OCI-LY1 (cell line): Measurements from ENCODE around the gene AIRE.

Experiments used
- H2AFZ ChIP-seq: fragments of 200-600 bp; sonication (generic), shearing (Covaris generic); 2 replicates; pipeline ENCODE4 v1.6.0; 2014; ENCODE audit warnings: antibody characterized with exemption, mild to moderate bottlenecking, low read length
- H3F3A ChIP-seq: fragments of 200-600 bp; sonication (generic), shearing (Covaris generic); 2 replicates; pipeline ENCODE4 v1.6.0; 2014; ENCODE audit warnings: mild to moderate bottlenecking, antibody characterized with exemption, low read length, moderate library complexity; ENCODE audit not compliant: insufficient read depth
- H3K27ac ChIP-seq: fragments of 200-600 bp; sonication (generic); 2 replicates; pipeline ENCODE4 v1.5.1; 2014; ENCODE audit warnings: low read length, mixed run types, mild to moderate bottlenecking, low read depth; ENCODE audit not compliant: poor library complexity, severe bottlenecking
- H3K27me3 ChIP-seq: fragments of 200-600 bp; sonication (generic); 2 replicates; pipeline ENCODE4 v1.6.0; 2014; ENCODE audit warnings: antibody characterized with exemption, mild to moderate bottlenecking, low read length, moderate library complexity; ENCODE audit not compliant: insufficient read depth
- H3K36me3 ChIP-seq: fragments of 200-600 bp; sonication (generic); 2 replicates; pipeline ENCODE4 v1.6.1; 2014; ENCODE audit warnings: mild to moderate bottlenecking, antibody characterized with exemption, low read length, moderate library complexity, mixed read lengths; ENCODE audit not compliant: insufficient read depth
- H3K4me1 ChIP-seq: fragments of 200-600 bp; sonication (generic); 2 replicates; pipeline ENCODE4 v1.5.1; 2014; ENCODE audit warnings: mild to moderate bottlenecking, low read length, moderate library complexity; ENCODE audit not compliant: insufficient read depth, severe bottlenecking
- H3K4me2 ChIP-seq: fragments of 200-600 bp; sonication (generic), shearing (Covaris generic); 2 replicates; pipeline ENCODE4 v1.6.1; 2014; ENCODE audit warnings: low read length
- H3K4me3 ChIP-seq: fragments of 200-600 bp; sonication (generic); 2 replicates; pipeline ENCODE4 v1.5.1; 2014; ENCODE audit warnings: low read length, low read depth, mild to moderate bottlenecking, mixed read lengths; ENCODE audit not compliant: poor library complexity, severe bottlenecking
- H3K79me2 ChIP-seq: fragments of 200-600 bp; shearing (Covaris generic); 2 replicates; pipeline ENCODE4 v1.6.1; 2016; ENCODE audit warnings: mixed run types, low read length, mixed read lengths; ENCODE audit not compliant: insufficient read depth
- H3K9ac ChIP-seq: fragments of 200-600 bp; sonication (generic), shearing (Covaris generic); 2 replicates; pipeline ENCODE4 v1.6.1; 2014; ENCODE audit warnings: mild to moderate bottlenecking, low read length, mixed read lengths
- H3K9me2 ChIP-seq: fragments of 200-600 bp; sonication (generic), shearing (Covaris generic); 2 replicates; pipeline ENCODE4 v1.6.1; 2014; ENCODE audit warnings: low read depth, mild to moderate bottlenecking, low read length, mixed read lengths
- H3K9me3 ChIP-seq: fragments of 200-600 bp; shearing (Covaris generic); 2 replicates; pipeline ENCODE4 v1.6.1; 2014; ENCODE audit warnings: low read length, mixed read lengths
- H4K20me1 ChIP-seq: fragments of 200-600 bp; sonication (generic), shearing (Covaris generic); 2 replicates; pipeline ENCODE4 v1.6.0; 2016; ENCODE audit warnings: mild to moderate bottlenecking, low read length; ENCODE audit not compliant: insufficient read depth
- EZH2 ChIP-seq: fragments of 200-600 bp; sonication (generic), shearing (Covaris generic); IDR thresholded peaks from 2 replicates; pipeline ENCODE4 v1.8.0; 2017; ENCODE audit warnings: borderline replicate concordance, mixed run types, mild to moderate bottlenecking, antibody characterized with exemption, low read length, moderate library complexity, mixed read lengths
- TF ChIP-seq, protein P1 (sequence below): fragments of 200-600 bp; sonication (generic), shearing (Covaris generic); IDR thresholded peaks from 2 replicates; pipeline ENCODE4 v1.5.1; 2017; ENCODE audit warnings: mild to moderate bottlenecking, antibody characterized with exemption, low read length, moderate library complexity, mixed read lengths

The AIRE gene

DNA sequence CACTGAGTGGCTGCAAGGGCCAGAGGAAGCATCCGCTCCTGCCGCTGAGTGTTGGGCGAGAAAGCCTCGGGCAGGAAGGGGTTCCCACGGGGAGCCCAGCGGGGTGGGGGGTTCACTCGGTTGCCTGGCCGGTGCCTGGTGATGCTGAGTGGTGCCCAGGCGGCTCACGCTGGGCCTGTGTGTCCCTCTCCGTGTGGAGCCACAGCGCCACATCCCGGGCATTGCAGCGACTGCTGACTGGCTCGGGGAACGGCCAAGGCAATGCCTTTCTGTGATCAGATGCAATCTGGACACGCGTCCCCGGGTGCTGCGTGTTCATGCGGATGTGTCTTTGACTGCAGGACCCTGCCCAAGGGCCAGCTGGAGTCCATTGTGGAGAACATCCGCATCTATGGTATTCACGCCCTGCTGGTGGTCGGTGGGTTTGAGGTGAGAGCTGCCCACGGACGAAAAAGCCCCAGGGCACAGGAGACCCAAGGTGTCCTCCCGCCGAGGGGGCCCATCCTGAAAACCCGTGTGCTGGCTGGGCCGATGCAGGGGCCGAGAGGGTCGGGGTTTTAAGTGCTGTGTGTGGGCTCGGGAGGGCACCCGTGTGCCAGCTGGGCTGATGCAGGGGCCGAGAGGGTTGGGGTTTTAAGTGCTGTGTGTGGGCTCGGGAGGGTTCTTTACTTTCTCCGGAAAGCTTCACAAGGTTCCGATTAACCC, 37.1 kb downstream of the AIRE start:
- TF ChIP-seq, protein P1, sequence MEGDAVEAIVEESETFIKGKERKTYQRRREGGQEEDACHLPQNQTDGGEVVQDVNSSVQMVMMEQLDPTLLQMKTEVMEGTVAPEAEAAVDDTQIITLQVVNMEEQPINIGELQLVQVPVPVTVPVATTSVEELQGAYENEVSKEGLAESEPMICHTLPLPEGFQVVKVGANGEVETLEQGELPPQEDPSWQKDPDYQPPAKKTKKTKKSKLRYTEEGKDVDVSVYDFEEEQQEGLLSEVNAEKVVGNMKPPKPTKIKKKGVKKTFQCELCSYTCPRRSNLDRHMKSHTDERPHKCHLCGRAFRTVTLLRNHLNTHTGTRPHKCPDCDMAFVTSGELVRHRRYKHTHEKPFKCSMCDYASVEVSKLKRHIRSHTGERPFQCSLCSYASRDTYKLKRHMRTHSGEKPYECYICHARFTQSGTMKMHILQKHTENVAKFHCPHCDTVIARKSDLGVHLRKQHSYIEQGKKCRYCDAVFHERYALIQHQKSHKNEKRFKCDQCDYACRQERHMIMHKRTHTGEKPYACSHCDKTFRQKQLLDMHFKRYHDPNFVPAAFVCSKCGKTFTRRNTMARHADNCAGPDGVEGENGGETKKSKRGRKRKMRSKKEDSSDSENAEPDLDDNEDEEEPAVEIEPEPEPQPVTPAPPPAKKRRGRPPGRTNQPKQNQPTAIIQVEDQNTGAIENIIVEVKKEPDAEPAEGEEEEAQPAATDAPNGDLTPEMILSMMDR = no peak
- TF ChIP-seq EZH2 = no peak
- Histone ChIP-seq H3K4me2 (no peak overlapping the region), H2AFZ (no peak overlapping the region), H4K20me1 (no peaks in the 10 kb centered on the region), H3K79me2 (no peaks in the 10 kb centered on the region), H3K27me3 (no peaks in the 10 kb centered on the region), H3K36me3 (peaks cover 59% of the 10 kb centered on the region), H3K4me1 (no peaks in the 10 kb centered on the region), H3K27ac (no peak overlapping the region), H3K9me2 (no peaks in the 10 kb centered on the region), H3K9me3 (no peaks in the 10 kb centered on the region), H3K4me3 (no peak overlapping the region), H3F3A (no peaks in the 10 kb centered on the region), H3K9ac (no peak overlapping the region)

- Histone ChIP-seq H2AFZ (no peak overlapping the region), H3K9ac (no peak overlapping the region), H3K4me2 (no peak overlapping the region), H4K20me1 (no peaks in the 10 kb centered on the region), H3K27ac (no peak overlapping the region), H3K4me1 (no peaks in the 10 kb centered on the region), H3K79me2 (no peaks in the 10 kb centered on the region), H3K36me3 (peaks cover 59% of the 10 kb centered on the region), H3K27me3 (peaks cover under 1% of the 10 kb centered on the region; the same call in 1 of the 2 replicates), H3K9me3 (no peaks in the 10 kb centered on the region), H3K9me2 (no peaks in the 10 kb centered on the region), H3F3A (no peaks in the 10 kb centered on the region), H3K4me3 (no peak overlapping the region)
- TF ChIP-seq, protein P1 = no peak
- TF ChIP-seq EZH2 = no peak
Observed at GRCh38 chr21:44323591-44323990, 37.9 kb downstream of the AIRE start.

DNA sequence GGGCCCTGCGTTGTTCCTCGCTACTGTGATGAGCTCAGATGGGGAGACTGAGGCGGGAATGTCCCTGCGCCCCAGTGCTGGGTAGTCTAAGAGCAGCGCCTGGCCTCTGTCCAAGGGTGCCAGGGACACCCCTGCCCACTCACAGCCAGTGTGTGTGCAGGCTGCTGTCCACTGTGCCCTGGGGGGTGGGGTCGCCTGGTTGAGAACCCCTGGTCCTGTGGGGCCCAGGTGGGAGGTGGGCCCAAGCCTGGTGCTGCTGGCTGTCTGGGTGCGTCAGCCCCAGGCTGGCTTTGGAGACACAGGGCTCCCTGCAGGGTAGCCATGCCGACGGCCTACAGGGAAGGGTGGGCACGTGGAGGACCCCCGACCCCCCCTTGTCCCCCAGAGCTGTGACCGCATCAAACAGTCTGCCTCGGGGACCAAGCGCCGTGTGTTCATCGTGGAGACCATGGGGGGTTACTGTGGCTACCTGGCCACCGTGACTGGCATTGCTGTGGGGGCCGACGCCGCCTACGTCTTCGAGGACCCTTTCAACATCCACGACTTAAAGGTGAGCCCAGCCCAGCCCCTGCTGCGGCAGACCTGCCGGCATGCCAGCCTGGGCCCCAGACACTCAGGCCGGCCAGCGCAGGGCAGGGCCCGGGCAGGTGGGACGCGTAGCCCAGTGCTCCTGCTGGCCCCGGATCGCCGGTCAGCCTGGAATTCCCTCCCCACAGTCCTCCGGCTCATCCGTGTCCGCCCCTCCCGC, 38.6 kb downstream of the AIRE start:
- H3K9me3 ChIP-seq = no peaks in the 10 kb centered on the region

More for the DNA sequence above, 38.6 kb downstream of the AIRE start:
- Histone ChIP-seq H3K36me3 (peaks cover 56% of the 10 kb centered on the region), H3K9ac (no peak overlapping the region), H3K27ac (no peak overlapping the region), H3F3A (no peaks in the 10 kb centered on the region), H3K4me1 (no peaks in the 10 kb centered on the region), H3K4me2 (no peak overlapping the region), H3K27me3 (peaks cover 4% of the 10 kb centered on the region; the same call in 1 of the 2 replicates), H2AFZ (no peak overlapping the region), H3K9me2 (no peaks in the 10 kb centered on the region), H3K79me2 (no peaks in the 10 kb centered on the region), H3K4me3 (no peak overlapping the region), H4K20me1 (no peaks in the 10 kb centered on the region)
- no peak for TF ChIP-seq EZH2
